BJ (cell line): ENCODE data around the gene TLR6. TPM values are rescaled to one million over a fixed set of nuclear protein-coding genes. Genes with fewer than 3 reads are reported as not detected.
A peak's percentile ranks its signal among the peaks of the same experiment; 100 is the strongest.

Experiments used
- CTCF ChIA-PET: fragments of 350-600 bp; formaldehyde crosslinking; extraction: SDS; loops from one replicate; lab custom pipeline; 2021; ENCODE audit warnings: antibody characterized with exemption, inconsistent platforms; lab: Yijun Ruan, JAX
- POLR2A ChIA-PET: fragments of 300-600 bp; sonication (Branson Sonifier 250); formaldehyde crosslinking; extraction: SDS; loops from one replicate; lab custom pipeline; 2021; ENCODE audit warnings: antibody characterized with exemption; lab: Charles Lee
- DNase-seq: peaks from one replicate; pipeline ENCODE4 v3.0.0-alpha.2; 2011; ENCODE audit warnings: low read depth
- H3K27me3 ChIP-seq: 2 replicates; pipeline ENCODE4 v1.6.0; 2011; ENCODE audit warnings: low read length; ENCODE audit not compliant: control insufficient read depth, insufficient read depth
- H3K36me3 ChIP-seq: 2 replicates; pipeline ENCODE4 v1.5.1; 2011; ENCODE audit warnings: low read length; ENCODE audit not compliant: control insufficient read depth, insufficient read depth
- H3K4me3 ChIP-seq: 2 replicates; pipeline ENCODE4 v1.5.1; 2011; ENCODE audit warnings: low read depth, mild to moderate bottlenecking, control low read depth, low read length
- CTCF ChIP-seq: IDR thresholded peaks from 2 replicates; pipeline ENCODE4 v1.5.1; 2011; ENCODE audit warnings: low read depth, mild to moderate bottlenecking, control low read depth, inconsistent platforms, low read length, moderate library complexity; ENCODE audit not compliant: insufficient read depth
- polyA plus RNA-seq: library from polyadenylated mRNA; depleted of rRNA; stranded (reverse); fragments of >200 nt; gene quantifications from 2 replicates; pipeline ENCODE4 v1.2.3, GENCODE V29; 2011

The TLR6 gene
- polyA plus RNA-seq, 1 experiment, result 0.27 TPM

GRCh38 chr4:38804654-38805295 lies 51.8 kb downstream of the TLR6 start, which contains the start of gene TLR1:
Gene TLR1, minus strand, starts transcription at chr4:38804791. Its CDS starts 5,960 bp downstream, at chr4:38798831.
- Histone ChIP-seq H3K27me3 (no peaks in the 10 kb centered on the region), H3K4me3 (no peak within 1 kb of the TSS), H3K36me3 (no peaks in the 10 kb centered on the region)
- peak; percentile 51 for TF ChIP-seq CTCF
- ChIA-PET CTCF (interaction anchor here (0.6 to 4.6 kb wide), 18 partner anchors 9 to 333 kb away, joined by 3 to 33 read pairs (median 4); partner anchors contain the start of gene TLR10), POLR2A (no interaction called here)
- DNase-seq, result no peak

- TF ChIP-seq CTCF, result no peak
- Histone ChIP-seq H3K36me3 (no peaks in the 10 kb centered on the region), H3K27me3 (no peaks in the 10 kb centered on the region), H3K4me3 (no peak overlapping the region)
- POLR2A ChIA-PET, result no interaction called here
- CTCF ChIA-PET, result interaction anchor here (0.8 to 4.6 kb wide), 15 partner anchors 9 to 334 kb away, joined by 3 to 33 read pairs (median 4); partner anchors contain the start of gene TLR10
- no peak for DNase-seq
Measured at GRCh38 chr4:38803833-38804653, 52.6 kb downstream of the TLR6 start.

- TF ChIP-seq CTCF, result no peak
- Histone ChIP-seq H3K4me3 (no peak overlapping the region), H3K36me3 (no peaks in the 10 kb centered on the region), H3K27me3 (no peaks in the 10 kb centered on the region)
- ChIA-PET POLR2A (no interaction called here), CTCF (interaction anchor here (0.9 to 4.6 kb wide), 6 partner anchors 12 to 44 kb away, joined by 4 to 33 read pairs (median 9); partner anchors contain the start of gene TLR10)
- no peak for DNase-seq
Measured at GRCh38 chr4:38802561-38803355, 53.9 kb downstream of the TLR6 start.

GRCh38 chr4:38800961-38801450 lies 55.6 kb downstream of the TLR6 start:
- DNase-seq, result no peak
- no peak for TF ChIP-seq CTCF
- no peaks in the 10 kb centered on the region for H3K36me3 ChIP-seq
- CTCF ChIA-PET, result interaction anchor here (0.9 to 2.3 kb wide), 3 partner anchors 14 to 41 kb away, joined by 3 to 10 read pairs (median 4); partner anchors contain the start of gene TLR10
- POLR2A ChIA-PET, result no interaction called here
- H3K4me3 ChIP-seq, result no peak overlapping the region
- peaks cover 1% of the 10 kb centered on the region; the same call in 1 of the 2 replicates for H3K27me3 ChIP-seq
